ENCODE measurements around the gene SF3A1.
"Not testable (repeated sequence)": the region's sequence is repeated elsewhere in the genome, so short reads cannot be mapped to it uniquely, and the experiment has no call there.

GRCh38 chr22:30401024-30401423 is 44.3 kb upstream of the SF3A1 start:
- TF ChIP-seq CTCF (IDR thresholded peaks at IDR 0.05; ENCODE audit: low read depth, low read length, missing input control); REST (IDR thresholded peaks at IDR 0.05); EGR1 (IDR thresholded peaks at IDR 0.05; ENCODE audit: low read depth in 2 of 2); MAX (IDR thresholded peaks at IDR 0.05); JUND (IDR thresholded peaks at IDR 0.05); GABPA (IDR thresholded peaks at IDR 0.05 in 1 of 2, conservative IDR thresholded peaks at IDR 0.05 in 1 of 2); YY1 (IDR thresholded peaks at IDR 0.05); FOXA1 (IDR thresholded peaks at IDR 0.05); SP1 (IDR thresholded peaks at IDR 0.05); RXRA (IDR thresholded peaks at IDR 0.05): not testable (repeated sequence)
- TF ChIP-seq, protein P1, sequence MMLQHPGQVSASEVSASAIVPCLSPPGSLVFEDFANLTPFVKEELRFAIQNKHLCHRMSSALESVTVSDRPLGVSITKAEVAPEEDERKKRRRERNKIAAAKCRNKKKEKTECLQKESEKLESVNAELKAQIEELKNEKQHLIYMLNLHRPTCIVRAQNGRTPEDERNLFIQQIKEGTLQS (IDR thresholded peaks at IDR 0.05) = not testable (repeated sequence)

Data from liver (tissue), 3 donors.